HEK293 (cell line): ENCODE results near the gene MAGI2.

Source experiments
- ZBTB1 ChIP-seq: fragments of 450-650 bp; formaldehyde crosslinking; IDR thresholded peaks from 2 replicates; pipeline ENCODE4 v1.5.1; 2016; ENCODE audit warnings: missing biosample characterization, missing genetic modification characterization
- ZBTB20 ChIP-seq: fragments of 450-650 bp; formaldehyde crosslinking; IDR thresholded peaks from 2 replicates; pipeline ENCODE4 v1.5.1; 2016; ENCODE audit warnings: missing biosample characterization, missing genetic modification characterization
- ZBTB7A ChIP-seq: fragments of 450-650 bp; formaldehyde crosslinking; IDR thresholded peaks from 2 replicates; pipeline ENCODE4 v1.5.1; 2016; ENCODE audit warnings: low read depth, missing biosample characterization, missing genetic modification characterization
- ZFP37 ChIP-seq: fragments of 450-650 bp; formaldehyde crosslinking; IDR thresholded peaks from 2 replicates; pipeline ENCODE4 v1.5.1; 2016; ENCODE audit warnings: missing biosample characterization, missing genetic modification characterization
- ZFP41 ChIP-seq: fragments of 450-650 bp; formaldehyde crosslinking; IDR thresholded peaks from 2 replicates; pipeline ENCODE4 v1.5.1; 2016; ENCODE audit warnings: missing biosample characterization, missing genetic modification characterization, borderline replicate concordance
- ZNF202 ChIP-seq: fragments of 450-650 bp; formaldehyde crosslinking; IDR thresholded peaks from 2 replicates; pipeline ENCODE4 v1.5.1; 2016; ENCODE audit warnings: missing biosample characterization, missing genetic modification characterization, borderline replicate concordance
- ZNF510 ChIP-seq: fragments of 450-650 bp; formaldehyde crosslinking; IDR thresholded peaks from 2 replicates; pipeline ENCODE4 v1.5.1; 2018; ENCODE audit warnings: mild to moderate bottlenecking, missing genetic modification characterization, missing biosample characterization; ENCODE audit not compliant: insufficient replicate concordance
- ZNF530 ChIP-seq: fragments of 450-650 bp; formaldehyde crosslinking; IDR thresholded peaks from 2 replicates; pipeline ENCODE4 v1.5.1; 2016; ENCODE audit warnings: low read depth, missing biosample characterization, missing genetic modification characterization
- ZNF624 ChIP-seq: fragments of 450-650 bp; formaldehyde crosslinking; IDR thresholded peaks from 2 replicates; pipeline ENCODE4 v1.5.1; 2017; ENCODE audit warnings: missing biosample characterization, missing genetic modification characterization
- TF ChIP-seq, protein P1 (sequence below): fragments of 450-650 bp; formaldehyde crosslinking; IDR thresholded peaks from 2 replicates; pipeline ENCODE4 v1.5.1; 2016; ENCODE audit warnings: missing biosample characterization, missing genetic modification characterization, low read depth
- TF ChIP-seq, protein P2 (sequence below): fragments of 450-650 bp; formaldehyde crosslinking; IDR thresholded peaks from 2 replicates; pipeline ENCODE4 v1.5.1; 2016; ENCODE audit warnings: missing biosample characterization, missing genetic modification characterization
- TF ChIP-seq, protein P3 (sequence below): fragments of 450-650 bp; formaldehyde crosslinking; IDR thresholded peaks from 2 replicates; pipeline ENCODE4 v1.5.1; 2016; ENCODE audit warnings: missing biosample characterization, missing genetic modification characterization
- TF ChIP-seq, protein P4 (sequence below): fragments of 450-650 bp; formaldehyde crosslinking; IDR thresholded peaks from 2 replicates; pipeline ENCODE4 v1.5.1; 2016; ENCODE audit warnings: missing biosample characterization, missing genetic modification characterization

DNA sequence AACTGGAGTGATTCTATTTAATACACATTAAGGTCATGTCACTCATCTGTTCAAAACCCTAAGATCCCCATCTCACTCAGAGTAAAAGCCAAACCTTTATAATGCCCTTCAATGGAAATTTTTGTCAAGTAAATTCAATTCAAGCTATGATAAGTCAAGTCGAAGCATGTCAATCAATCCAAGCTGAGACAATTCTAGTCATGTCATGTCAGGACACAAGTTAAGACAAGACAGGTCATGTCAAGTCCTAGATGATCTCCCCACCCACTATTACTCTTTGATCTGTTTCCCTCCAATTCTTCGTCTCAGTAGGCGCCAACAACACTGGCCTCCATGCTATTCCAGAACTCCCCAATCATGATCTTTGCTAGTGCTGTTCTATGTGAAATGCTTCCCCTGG, 141.4 kb downstream of the MAGI2 start:
- TF ChIP-seq ZFP37 (tag by site-specific recombination): no peak
- TF ChIP-seq ZBTB1 (tag by site-specific recombination): no peak
- no peak for TF ChIP-seq ZBTB20 (tag by site-specific recombination)
- TF ChIP-seq ZNF202: no peak
- TF ChIP-seq, protein P1, sequence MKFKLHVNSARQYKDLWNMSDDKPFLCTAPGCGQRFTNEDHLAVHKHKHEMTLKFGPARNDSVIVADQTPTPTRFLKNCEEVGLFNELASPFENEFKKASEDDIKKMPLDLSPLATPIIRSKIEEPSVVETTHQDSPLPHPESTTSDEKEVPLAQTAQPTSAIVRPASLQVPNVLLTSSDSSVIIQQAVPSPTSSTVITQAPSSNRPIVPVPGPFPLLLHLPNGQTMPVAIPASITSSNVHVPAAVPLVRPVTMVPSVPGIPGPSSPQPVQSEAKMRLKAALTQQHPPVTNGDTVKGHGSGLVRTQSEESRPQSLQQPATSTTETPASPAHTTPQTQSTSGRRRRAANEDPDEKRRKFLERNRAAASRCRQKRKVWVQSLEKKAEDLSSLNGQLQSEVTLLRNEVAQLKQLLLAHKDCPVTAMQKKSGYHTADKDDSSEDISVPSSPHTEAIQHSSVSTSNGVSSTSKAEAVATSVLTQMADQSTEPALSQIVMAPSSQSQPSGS (tag by site-specific recombination): no peak
- TF ChIP-seq, protein P2, sequence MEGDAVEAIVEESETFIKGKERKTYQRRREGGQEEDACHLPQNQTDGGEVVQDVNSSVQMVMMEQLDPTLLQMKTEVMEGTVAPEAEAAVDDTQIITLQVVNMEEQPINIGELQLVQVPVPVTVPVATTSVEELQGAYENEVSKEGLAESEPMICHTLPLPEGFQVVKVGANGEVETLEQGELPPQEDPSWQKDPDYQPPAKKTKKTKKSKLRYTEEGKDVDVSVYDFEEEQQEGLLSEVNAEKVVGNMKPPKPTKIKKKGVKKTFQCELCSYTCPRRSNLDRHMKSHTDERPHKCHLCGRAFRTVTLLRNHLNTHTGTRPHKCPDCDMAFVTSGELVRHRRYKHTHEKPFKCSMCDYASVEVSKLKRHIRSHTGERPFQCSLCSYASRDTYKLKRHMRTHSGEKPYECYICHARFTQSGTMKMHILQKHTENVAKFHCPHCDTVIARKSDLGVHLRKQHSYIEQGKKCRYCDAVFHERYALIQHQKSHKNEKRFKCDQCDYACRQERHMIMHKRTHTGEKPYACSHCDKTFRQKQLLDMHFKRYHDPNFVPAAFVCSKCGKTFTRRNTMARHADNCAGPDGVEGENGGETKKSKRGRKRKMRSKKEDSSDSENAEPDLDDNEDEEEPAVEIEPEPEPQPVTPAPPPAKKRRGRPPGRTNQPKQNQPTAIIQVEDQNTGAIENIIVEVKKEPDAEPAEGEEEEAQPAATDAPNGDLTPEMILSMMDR: no peak
- TF ChIP-seq, protein P3, sequence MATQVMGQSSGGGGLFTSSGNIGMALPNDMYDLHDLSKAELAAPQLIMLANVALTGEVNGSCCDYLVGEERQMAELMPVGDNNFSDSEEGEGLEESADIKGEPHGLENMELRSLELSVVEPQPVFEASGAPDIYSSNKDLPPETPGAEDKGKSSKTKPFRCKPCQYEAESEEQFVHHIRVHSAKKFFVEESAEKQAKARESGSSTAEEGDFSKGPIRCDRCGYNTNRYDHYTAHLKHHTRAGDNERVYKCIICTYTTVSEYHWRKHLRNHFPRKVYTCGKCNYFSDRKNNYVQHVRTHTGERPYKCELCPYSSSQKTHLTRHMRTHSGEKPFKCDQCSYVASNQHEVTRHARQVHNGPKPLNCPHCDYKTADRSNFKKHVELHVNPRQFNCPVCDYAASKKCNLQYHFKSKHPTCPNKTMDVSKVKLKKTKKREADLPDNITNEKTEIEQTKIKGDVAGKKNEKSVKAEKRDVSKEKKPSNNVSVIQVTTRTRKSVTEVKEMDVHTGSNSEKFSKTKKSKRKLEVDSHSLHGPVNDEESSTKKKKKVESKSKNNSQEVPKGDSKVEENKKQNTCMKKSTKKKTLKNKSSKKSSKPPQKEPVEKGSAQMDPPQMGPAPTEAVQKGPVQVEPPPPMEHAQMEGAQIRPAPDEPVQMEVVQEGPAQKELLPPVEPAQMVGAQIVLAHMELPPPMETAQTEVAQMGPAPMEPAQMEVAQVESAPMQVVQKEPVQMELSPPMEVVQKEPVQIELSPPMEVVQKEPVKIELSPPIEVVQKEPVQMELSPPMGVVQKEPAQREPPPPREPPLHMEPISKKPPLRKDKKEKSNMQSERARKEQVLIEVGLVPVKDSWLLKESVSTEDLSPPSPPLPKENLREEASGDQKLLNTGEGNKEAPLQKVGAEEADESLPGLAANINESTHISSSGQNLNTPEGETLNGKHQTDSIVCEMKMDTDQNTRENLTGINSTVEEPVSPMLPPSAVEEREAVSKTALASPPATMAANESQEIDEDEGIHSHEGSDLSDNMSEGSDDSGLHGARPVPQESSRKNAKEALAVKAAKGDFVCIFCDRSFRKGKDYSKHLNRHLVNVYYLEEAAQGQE (tag by site-specific recombination): no peak
- no peak for TF ChIP-seq ZNF624 (tag by site-specific recombination)
- no peak for TF ChIP-seq ZFP41 (tag by site-specific recombination)
- TF ChIP-seq, protein P4, sequence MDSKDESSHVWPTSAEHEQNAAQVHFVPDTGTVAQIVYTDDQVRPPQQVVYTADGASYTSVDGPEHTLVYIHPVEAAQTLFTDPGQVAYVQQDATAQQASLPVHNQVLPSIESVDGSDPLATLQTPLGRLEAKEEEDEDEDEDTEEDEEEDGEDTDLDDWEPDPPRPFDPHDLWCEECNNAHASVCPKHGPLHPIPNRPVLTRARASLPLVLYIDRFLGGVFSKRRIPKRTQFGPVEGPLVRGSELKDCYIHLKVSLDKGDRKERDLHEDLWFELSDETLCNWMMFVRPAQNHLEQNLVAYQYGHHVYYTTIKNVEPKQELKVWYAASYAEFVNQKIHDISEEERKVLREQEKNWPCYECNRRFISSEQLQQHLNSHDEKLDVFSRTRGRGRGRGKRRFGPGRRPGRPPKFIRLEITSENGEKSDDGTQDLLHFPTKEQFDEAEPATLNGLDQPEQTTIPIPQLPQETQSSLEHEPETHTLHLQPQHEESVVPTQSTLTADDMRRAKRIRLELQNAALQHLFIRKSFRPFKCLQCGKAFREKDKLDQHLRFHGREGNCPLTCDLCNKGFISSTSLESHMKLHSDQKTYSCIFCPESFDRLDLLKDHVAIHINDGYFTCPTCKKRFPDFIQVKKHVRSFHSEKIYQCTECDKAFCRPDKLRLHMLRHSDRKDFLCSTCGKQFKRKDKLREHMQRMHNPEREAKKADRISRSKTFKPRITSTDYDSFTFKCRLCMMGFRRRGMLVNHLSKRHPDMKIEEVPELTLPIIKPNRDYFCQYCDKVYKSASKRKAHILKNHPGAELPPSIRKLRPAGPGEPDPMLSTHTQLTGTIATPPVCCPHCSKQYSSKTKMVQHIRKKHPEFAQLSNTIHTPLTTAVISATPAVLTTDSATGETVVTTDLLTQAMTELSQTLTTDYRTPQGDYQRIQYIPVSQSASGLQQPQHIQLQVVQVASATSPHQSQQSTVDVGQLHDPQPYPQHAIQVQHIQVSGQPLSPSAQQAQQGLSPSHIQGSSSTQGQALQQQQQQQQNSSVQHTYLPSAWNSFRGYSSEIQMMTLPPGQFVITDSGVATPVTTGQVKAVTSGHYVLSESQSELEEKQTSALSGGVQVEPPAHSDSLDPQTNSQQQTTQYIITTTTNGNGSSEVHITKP (tag by site-specific recombination): no peak
- no peak for TF ChIP-seq ZNF530 (tag by site-specific recombination)
- no peak for TF ChIP-seq ZNF510 (tag by site-specific recombination)
- no peak for TF ChIP-seq ZBTB7A
